HK-2 (cell line): ENCODE data around the gene CECR2.
"Not testable (repeated sequence)": the region's sequence is repeated elsewhere in the genome, so short reads cannot be mapped to it uniquely, and the experiment has no call there.

Source experiments
- DNase-seq: peaks from one replicate; pipeline ENCODE4 v3.0.0-alpha.2; 2018; ENCODE audit not compliant: unreplicated experiment

CECR2 gene

GRCh38 chr22:17512960-17513359 is 143.7 kb downstream of the CECR2 start:
- no peak for DNase-seq

- DNase-seq: no peak
Measured at GRCh38 chr22:17513612-17514011, 144.4 kb downstream of the CECR2 start.

DNA sequence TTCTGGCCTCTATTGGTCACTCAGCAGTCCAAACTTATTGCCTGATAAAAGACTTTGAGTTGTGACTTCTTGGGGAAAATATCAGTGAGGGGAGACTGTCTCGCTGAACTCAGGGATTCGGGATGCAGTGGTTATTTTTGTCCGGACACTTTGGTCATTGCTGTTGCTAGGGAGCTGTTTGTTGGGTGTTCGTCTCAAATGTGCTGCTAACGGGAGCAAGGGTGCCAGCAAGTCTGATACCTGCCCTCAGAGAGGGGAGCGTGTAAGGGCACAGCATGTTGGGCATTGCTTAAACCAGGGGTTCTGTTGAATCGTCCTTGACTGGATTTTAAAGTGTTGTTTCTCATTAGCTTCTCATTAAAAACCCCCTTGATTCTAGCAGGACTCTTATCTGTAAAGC is 144.8 kb downstream of the CECR2 start:
- DNase-seq: no peak

DNA sequence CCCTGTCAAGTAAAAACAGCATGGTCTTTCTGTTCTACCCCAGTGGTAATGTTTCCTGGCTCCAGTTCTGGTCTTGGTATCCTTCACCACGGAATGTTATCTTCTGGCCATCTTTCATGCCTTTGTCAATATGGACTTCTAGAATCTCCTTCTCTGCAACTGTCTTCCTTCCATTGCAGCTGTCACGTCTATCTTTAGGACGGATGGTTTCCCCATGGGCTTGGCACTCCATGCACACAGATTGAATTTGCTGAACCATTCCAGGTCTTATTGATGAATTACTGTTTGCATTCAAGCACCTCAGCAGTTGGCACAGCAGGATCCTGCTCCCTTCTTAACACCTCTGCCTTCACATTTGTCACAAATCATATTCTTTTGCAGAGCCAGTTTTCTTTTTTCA is 149.1 kb downstream of the CECR2 start:
- no peak for DNase-seq

GRCh38 chr22:17521971-17522370 is 152.7 kb downstream of the CECR2 start:
- DNase-seq: not testable (repeated sequence)

- no peak for DNase-seq
Measured at GRCh38 chr22:17523925-17524324, 154.7 kb downstream of the CECR2 start.

- no peak for DNase-seq
Measured at GRCh38 chr22:17536269-17536668, 167.0 kb downstream of the CECR2 start.

GRCh38 chr22:17537155-17537554 is 167.9 kb downstream of the CECR2 start:
- DNase-seq: no peak

DNA sequence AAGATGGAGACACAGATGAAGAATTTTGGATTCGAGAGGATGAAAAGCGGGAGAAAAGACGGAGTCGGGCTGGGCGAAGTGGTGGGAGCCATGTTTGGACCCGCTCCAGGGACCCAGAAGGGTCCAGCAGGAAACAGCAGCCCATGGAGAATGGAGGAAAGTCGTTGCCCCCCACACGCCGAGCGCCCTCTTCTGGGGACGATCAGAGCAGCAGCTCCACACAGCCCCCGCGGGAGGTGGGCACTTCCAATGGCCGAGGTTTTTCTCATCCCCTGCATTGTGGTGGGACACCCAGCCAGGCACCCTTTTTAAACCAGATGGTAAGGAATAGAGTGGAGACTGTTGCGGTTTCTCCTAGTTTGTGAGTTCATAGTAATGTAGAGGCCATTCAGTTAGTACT is 171.2 kb downstream of the CECR2 start:
- no peak for DNase-seq

DNA sequence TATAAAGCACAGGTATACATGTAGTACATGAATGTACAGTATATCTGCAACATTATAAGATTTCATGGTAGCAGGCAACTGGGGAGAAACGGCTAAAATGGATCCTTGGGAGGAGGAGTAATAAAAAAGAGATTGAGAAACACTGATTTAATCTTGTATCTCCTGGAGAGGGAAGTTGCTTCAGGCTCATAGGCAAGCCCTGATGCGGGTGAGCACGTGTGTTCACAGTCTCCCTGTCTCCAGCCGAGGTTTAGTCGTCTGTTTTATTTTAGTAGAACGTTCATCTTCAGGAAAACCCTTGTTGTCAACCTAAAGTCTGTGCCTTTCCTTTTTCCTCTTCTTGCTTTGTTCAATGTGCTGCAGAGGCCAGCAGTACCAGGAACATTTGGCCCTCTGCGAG is 172.2 kb downstream of the CECR2 start:
- no peak for DNase-seq

- no peak for DNase-seq
Measured at GRCh38 chr22:17542452-17542851, 173.2 kb downstream of the CECR2 start.

- no peak for DNase-seq
Measured at GRCh38 chr22:17548010-17548755, 178.9 kb downstream of the CECR2 start.

GRCh38 chr22:17548756-17549035 is 179.4 kb downstream of the CECR2 start:
- no peak for DNase-seq

DNA sequence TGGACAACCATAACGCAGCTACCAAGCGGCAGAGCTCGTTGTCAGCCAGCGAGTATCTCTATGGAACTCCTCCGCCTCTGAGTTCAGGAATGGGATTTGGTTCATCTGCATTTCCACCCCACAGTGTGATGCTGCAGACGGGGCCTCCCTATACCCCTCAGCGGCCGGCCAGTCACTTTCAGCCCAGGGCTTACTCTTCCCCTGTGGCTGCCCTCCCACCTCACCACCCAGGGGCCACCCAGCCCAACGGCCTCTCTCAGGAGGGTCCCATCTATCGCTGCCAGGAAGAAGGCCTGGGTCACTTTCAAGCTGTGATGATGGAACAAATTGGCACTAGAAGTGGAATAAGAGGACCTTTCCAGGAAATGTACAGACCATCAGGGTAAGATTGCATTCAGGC is 179.9 kb downstream of the CECR2 start:
- DNase-seq: no peak

DNA sequence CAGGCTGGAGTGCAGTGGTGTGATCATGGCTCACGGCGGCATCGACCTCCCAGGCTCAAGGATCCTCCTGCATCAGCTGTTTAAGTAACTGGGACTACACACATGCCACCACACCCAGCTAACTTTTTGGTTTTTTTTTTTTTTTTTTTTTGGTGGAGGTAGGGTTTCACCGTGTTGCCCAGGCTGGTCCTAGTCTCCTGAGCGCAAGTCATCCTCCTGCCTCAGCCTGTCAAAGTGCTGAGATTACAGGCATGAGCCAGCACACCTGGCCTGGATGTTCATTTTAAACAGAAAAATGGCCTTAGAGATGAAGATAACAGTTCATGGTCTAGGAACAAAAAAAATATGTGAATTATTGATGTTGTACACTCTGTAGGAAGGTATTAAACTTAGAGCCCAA is 180.4 kb downstream of the CECR2 start:
- DNase-seq: no peak

GRCh38 chr22:17552737-17553136 is 183.5 kb downstream of the CECR2 start:
- no peak for DNase-seq

- no peak for DNase-seq
Measured at GRCh38 chr22:17554814-17555213, 185.6 kb downstream of the CECR2 start.

DNA sequence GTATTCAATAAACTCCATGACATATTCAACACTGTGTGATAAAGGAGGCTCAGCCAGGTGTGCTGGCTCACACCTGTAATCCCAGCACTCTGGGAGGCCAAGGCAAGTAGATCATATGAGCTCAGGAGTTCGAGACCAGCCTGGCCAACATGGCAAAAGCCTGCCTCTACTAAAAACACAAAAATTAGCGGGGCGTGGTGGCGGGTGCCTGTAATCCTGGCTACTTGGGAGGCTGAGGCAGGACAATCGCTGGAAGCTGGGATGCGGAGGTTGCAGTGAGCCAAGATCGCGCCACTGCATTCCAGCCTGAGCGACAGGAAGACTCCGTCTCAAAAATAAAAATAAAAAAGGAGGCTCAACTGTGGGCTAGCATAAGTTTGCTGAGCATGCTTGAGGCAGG is 189.9 kb downstream of the CECR2 start:
- DNase-seq: no peak

GRCh38 chr22:17562906-17563870 is 193.9 kb downstream of the CECR2 start, which contains the start of gene SLC25A18:
TSS of gene SLC25A18 (plus strand) at chr22:17563498. CDS start at chr22:17579945, 16,447 bp downstream.
- peak; percentile 22 for DNase-seq

GRCh38 chr22:17563936-17564391 is 194.7 kb downstream of the CECR2 start:
- DNase-seq: no peak

GRCh38 chr22:17566016-17566687 is 196.9 kb downstream of the CECR2 start:
- not testable (repeated sequence) for DNase-seq

- no peak for DNase-seq
Measured at GRCh38 chr22:17566776-17567175, 197.5 kb downstream of the CECR2 start.
